GM18505 (cell line): ENCODE measurements around the gene ANKRD44.
"Not testable (repeated sequence)": the region's sequence is repeated elsewhere in the genome, so short reads cannot be mapped to it uniquely, and the experiment has no call there.

ENCODE experiments used
- ATAC-seq: cut with Tn5 transposase; IDR thresholded peaks from one replicate; pipeline ENCODE4 v1.9.1; 2021; ENCODE audit not compliant: unreplicated experiment
- POLR2A ChIP-seq: IDR thresholded peaks from 4 replicates; pipeline ENCODE4 v1.6.1; 2011; ENCODE audit warnings: borderline replicate concordance; ENCODE audit not compliant: insufficient read depth, insufficient read length; ENCODE audit errors: extremely low read depth

ANKRD44 gene

DNA sequence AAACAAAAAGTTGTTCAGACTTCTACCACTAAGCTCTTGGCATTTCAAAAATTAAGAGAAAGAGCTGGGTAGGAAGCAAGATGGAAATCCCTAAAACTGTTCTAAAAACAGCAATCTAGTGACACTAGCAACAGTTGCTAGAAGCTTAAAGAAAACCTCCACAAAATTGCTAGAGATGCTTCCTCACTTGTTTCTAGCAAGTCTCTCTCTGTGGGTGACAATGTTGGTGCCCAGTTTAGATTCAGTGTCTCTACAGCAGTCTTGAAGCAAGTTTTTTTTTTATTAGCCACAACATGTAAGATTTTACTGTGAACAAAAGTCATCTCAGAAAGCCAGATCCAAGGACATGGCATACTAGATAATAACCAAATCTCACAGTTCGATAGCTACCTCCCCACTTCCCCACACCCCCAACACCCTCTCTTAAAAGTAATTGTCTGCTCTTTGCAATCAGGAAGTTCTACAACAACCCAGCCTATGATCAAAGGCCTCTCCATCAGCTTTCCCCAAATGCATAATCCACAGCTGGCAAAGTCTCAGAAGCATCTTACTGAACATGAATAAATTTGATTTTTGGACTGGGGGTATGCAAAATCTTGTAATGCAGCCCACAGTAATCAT is 70.0 kb downstream of the ANKRD44 start:
- ATAC-seq: no peak
- TF ChIP-seq POLR2A: no peak

DNA sequence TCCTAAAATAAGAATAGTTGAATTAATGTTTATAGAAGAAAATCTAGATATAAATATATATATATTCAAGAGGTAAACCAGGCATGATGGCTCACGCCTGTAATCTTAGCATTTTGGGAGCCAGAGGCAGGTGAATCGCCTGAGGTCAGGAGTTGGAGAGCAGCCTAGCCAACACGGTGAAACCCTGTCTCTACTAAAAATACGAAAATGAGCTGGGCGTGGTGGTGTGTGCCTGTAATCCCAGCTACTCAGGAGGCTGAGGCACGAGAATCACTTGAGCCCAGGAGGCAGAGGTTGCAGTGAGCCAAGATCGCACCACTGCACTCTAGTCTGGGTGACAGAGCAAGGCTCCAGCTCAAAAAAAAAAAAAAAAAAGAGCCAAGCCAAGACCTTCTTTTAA is 70.6 kb downstream of the ANKRD44 start:
- ATAC-seq: not testable (repeated sequence)

DNA sequence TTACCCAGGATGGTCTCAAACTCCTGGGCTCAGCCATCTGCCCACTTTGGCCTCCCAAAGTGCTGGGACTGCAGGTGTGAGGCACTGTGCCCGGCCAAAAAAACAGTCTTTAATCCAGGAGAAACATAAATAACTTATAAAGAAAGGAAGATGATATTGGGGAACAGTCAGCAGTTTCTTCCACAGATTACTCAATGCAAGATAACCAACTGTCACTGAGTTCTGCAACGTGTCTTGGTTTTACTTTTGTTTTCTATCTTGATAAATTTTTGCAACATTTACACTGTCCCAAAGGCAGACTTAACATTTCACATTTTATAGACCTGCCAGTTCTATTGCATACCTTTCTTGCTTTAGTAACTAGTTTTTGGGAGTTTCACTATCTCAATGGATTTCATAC is 71.1 kb downstream of the ANKRD44 start:
- no peak for TF ChIP-seq POLR2A

DNA sequence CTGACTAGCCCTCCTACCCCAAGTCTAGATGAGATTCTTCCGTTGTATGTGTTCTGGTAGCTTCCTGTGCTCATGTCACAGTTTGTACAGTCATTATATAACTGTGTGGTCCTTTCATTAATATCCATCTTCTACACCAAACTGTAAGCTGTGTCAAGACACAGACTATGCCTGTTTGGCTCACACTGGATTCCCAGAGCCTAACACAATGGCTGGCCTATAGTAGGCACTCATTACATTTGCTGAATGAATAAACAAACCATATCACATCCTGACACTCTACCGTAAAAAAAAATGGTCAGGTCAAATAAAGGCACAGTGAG is 72.6 kb downstream of the ANKRD44 start:
- ATAC-seq: peak; percentile 30
- no peak for TF ChIP-seq POLR2A

More for the DNA sequence above, 71.1 kb downstream of the ANKRD44 start:
- ATAC-seq: peak; percentile 57

DNA sequence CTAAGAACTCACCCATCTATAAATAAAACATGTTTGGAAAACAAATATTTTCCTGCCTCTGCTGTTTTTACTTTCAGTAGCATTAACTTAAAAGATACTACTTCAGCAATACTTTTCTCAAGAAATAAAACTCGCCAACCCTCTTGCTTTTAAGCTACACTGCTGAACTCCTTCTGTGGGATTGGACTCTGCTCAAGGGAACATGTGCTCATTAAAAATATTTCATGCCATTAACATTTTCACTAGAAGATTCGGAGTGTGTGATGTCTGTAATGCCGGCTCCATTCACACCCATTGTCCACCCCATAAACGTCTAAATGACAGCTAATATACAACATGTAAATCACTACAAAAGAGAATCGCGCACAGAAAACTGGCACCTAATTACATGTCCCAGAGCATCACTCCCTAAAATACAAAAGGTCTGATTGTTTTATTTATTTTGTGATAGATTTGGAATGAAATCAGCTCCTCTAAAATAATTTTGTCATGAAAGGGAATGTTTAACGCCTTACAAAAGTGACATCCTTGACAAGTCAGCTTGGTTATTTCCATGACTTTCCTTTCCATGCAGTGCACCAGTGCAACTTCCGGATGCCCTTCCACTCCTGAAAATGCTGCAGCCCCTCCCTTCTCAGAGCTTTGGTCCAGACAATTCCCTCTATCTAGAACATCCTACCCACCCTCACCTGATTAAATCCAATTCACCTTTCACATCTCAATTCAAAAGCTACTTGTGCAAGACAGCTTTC is 73.1 kb downstream of the ANKRD44 start:
- TF ChIP-seq POLR2A: no peak
- no peak for ATAC-seq

DNA sequence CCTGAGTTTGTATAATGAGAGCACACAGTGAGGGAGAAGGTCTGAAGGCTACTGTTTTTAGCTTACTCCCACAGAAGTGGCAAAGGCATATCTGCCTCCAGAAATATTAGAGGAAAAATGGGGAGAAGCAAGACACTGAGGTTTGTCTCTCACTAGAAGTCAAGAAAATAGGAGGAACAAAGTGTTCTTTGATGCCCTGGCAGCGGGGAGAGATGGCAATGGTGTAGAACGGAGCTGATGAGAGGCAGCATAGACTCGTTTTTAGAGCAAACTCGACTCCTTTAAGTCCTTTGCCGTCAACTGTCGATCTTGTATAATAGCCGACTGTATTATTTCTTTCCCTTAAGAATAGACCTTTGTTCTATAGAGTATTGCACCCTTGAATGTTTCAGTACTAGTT is 73.8 kb downstream of the ANKRD44 start:
- TF ChIP-seq POLR2A: no peak

DNA sequence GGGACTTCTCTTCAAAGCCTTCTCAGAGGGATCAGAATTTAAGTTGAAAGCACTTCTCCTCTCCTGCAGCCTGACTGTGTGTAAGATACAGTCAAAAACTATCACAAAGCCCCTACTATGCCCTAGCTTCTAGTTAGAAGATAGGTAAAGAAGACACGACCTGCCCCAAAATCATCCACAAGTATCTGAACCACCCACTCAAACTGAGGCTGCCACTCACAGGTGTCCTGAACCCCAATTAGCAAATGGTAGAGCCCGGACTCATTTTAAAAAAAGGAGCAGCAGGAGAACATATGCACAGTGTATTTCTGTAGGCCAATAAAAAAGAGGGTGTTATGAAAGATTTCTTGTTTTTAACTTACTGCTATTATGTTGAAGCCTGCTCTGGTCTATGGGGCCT is 74.4 kb downstream of the ANKRD44 start:
- no peak for ATAC-seq
- no peak for TF ChIP-seq POLR2A

More for the DNA sequence above, 73.8 kb downstream of the ANKRD44 start:
- no peak for ATAC-seq

DNA sequence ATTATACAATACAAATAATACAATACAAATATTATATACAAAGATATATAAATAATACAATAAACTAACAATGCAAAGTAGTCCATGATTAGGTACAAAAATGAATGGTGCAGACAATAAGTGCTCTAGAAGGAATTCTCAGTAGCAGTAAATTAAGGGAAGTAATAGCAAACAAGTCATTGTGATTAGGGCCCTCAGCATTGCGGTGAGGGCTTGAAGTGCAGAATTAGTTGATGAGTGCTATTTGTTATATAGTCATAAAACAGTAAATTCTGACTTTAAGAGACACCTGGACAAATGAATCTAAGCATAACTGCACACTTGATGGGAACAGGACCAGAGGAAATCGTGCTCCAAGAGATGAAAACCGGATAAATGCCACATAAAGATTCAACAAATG is 74.9 kb downstream of the ANKRD44 start:
- TF ChIP-seq POLR2A: no peak
- ATAC-seq: no peak

DNA sequence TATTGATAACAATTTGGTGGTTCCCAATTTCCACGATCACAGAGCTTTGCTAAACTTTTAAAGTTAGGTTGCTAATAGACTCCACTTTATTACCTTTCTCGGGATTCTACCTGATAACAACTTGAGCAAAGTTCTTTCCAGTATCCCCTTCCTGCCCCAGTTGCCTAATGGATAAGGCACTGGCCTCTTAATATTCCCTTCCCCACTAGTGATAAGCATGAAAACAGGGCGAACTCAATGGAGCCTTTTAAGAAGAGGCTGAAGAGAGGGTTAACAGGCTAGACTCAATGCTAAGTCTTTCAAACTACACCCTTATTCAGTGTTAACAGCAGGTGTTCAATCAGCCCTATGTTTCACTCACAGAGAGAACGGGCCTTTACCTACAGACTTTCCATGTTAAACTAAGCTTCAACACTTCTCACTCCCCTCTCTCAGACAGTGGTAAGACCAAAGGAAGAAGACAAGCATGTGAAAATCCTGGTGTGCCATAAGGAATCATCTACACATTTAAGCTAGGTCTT is 75.8 kb downstream of the ANKRD44 start:
- ATAC-seq: no peak
- no peak for TF ChIP-seq POLR2A

DNA sequence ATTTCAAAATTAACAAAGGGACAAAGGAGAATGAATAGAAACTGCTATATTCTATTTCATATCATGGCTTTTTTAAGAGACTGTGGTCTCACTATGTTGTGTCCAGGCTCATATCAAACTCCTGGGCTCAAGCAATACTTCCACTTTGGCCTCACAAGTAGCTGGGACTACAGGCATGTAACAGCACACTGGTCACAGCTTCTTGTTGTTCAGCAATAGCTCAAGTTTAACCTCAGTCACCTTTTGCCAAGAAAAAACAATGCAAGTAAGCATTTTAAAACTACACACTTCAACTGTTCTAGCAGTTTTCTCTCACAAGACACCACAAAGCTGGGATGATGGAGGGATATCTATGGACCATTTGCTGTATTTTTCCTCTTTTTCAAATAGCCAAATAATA is 77.1 kb downstream of the ANKRD44 start:
- no peak for TF ChIP-seq POLR2A

DNA sequence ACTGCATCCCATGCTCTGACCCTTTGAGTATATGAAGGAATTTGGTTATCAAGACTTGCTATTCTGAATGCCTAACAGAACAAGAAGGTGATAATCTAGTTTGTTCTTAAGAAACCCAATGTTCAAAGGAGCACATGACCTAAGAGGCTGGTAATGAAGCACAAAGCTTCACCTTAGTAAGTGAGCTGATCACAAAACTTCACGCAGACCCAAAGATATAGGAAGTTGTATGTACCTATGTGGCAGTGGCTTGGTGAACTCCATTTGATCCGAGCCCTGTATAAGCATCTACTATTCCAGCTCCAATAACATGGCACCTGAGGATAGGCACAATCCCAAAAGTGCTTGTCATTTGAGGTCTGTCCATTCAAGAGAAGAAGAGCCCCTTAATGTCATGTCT is 78.6 kb downstream of the ANKRD44 start:
- ATAC-seq: no peak
- TF ChIP-seq POLR2A: no peak

More for the DNA sequence above, 77.1 kb downstream of the ANKRD44 start:
- ATAC-seq: no peak

DNA sequence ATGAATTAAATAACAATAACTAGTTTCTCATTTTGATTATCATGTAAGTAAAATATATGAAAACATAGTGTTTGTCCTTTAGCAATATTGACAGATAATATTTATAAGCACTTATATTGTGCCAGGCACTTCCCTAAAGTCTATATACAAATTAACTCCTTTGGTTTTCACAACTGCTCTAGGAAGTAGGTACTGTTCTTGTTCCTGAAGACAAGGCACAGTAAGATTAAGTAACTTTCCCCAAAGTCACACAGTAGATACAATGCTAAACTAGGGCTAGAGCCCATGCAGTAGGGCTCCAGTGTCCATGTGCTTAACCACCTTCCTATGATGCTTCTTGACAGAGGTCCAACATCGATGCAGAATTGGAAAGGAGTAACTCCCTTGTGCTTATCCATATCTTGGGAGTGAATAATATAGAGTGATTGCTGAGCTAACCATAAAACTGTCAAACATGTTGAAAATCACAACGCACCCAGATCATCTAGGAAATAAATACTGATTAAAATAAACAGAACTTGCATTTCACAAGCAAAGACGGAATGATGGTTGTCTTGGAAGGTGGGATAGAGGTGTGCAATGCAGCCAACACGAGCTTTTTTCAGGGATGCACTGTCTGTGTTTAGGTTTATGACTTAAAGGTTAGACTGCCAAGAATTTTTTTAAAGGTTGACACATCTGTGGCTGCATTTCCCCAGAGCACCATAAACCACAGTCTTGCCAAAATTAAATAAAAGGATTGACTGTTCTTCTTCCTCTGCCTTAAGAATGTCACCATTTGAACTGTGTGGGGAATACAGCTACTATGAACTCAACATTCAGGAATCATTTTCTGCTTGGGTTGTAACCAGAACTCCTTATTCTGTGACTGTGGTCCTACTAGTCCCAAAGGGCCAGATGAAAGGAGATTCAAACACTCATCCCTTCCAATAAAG is 80.8 kb downstream of the ANKRD44 start:
- no peak for TF ChIP-seq POLR2A
- ATAC-seq: no peak

DNA sequence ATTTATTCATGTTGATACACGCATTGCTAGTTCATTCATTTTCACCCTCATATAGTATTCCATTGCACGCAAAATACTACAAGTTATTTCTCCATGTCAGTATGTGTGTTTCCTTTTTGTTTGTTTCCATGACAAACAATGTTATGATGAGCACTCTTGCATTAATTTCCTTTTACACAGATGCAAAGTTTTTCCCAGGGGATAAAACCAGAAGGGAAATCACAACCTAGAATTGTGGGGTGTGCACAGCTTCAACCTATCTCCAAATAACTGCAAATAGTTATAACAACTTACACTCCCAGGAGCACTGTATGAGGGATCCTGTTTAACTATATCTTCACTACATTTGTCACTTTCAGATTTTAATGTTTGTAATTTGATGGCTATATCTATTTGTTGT is 87.1 kb downstream of the ANKRD44 start:
- TF ChIP-seq POLR2A: no peak
- no peak for ATAC-seq
